ENCODE results near the gene ELAVL3. TPM values are rescaled to one million over a fixed set of nuclear protein-coding genes. Genes with fewer than 3 reads are reported as not detected.

ELAVL3 gene
- total and polyA plus RNA-seq, 2 donors (not counting 3 experiments of a cell fraction or from before 2014, with no cell fraction given): not detected

DNA sequence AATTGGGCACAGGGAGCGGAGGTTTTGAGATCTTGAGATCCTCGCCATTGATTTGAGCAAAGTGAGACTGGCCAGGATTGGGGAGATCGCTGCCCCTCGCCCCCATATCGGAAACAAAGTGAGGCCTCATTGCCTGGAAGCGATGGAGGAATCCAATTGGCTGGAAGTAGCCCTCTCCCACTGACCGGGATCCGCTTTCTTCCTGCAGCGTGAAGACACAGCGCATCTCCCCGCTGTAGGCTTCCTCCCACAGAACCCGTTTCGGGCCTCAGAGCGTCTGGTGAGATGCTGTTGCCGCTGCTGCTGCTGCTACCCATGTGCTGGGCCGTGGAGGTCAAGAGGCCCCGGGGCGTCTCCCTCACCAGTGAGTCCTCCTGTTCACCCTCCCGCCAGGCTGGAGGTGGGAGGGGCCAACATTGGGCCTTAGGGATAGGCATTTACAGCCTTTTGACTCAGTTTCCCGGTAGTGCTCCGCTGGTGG lies 45.0 kb downstream of the ELAVL3 start:
- H3K9me3 ChIP-seq (replicated peaks; ENCODE audit: control insufficient read depth, insufficient read depth, low read length): no peaks in the 10 kb centered on the region
- no peaks in the 10 kb centered on the region for H4K20me1 ChIP-seq (replicated peaks; ENCODE audit: control insufficient read depth, extremely low read depth, insufficient read depth, low read length)
- peaks cover 6 to 17% of the 10 kb centered on the region in 2 experiments for H3K36me3 ChIP-seq (ENCODE audit: control insufficient read depth in 2 of 2, extremely low read depth in 1 of 2, insufficient read depth in 2 of 2, low read length in 2 of 2)
- POLR2A ChIA-PET: no interaction called here
- H3K4me1 ChIP-seq (ENCODE audit: control insufficient read depth, extremely low read depth, insufficient read depth, low read length): peaks cover 12% of the 10 kb centered on the region
- H3K4me2 ChIP-seq (ENCODE audit: insufficient read depth, low read length): peak overlapping the region; percentile 75
- no peaks in the 10 kb centered on the region for H3K9me1 ChIP-seq (replicated peaks; ENCODE audit: control insufficient read depth, extremely low read depth, insufficient read depth, low read length)
- CTCF ChIA-PET: interaction anchor here (0.6 to 2.1 kb wide), 18 partner anchors 8 to 161 kb away, joined by 3 to 19 read pairs (median 5); partner anchors contain the start of genes EPOR and SWSAP1
- FAIRE-seq (no peak), DNase-seq (ENCODE audit: low read depth, low spot score) (no peak)
- BruUV-seq (replicated peaks): TSS peak; percentile 66
- dilution Hi-C loops (cut with MboI; ENCODE audit: extremely low pct_ligation_motif_present, low sequenced_read_pairs) (no loop called here), intact Hi-C loops (cut with micrococcal nuclease) (loop anchor here (1.0 to 5.0 kb wide), 4 partner anchors 46 to 151 kb away; partner anchors contain the start of genes CCDC159 and TMEM205)
- H3K27me3 ChIP-seq (ENCODE audit: control insufficient read depth in 2 of 2, insufficient read depth in 2 of 2, low read length in 2 of 2): no peaks in the 10 kb centered on the region
- TF ChIP-seq, protein P1, sequence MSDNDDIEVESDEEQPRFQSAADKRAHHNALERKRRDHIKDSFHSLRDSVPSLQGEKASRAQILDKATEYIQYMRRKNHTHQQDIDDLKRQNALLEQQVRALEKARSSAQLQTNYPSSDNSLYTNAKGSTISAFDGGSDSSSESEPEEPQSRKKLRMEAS (IDR thresholded peaks at IDR 0.05; ENCODE audit: insufficient read depth, insufficient read length): no peak
- TF ChIP-seq FOS (IDR thresholded peaks at IDR 0.05; ENCODE audit: borderline replicate concordance, insufficient read depth, low read length) (no peak), MYC (IDR thresholded peaks at IDR 0.05; ENCODE audit: low read depth, low read length) (no peak), JUN (IDR thresholded peaks at IDR 0.05; ENCODE audit: borderline replicate concordance, insufficient read depth, insufficient read length, low read depth) (no peak), POLR2A (IDR thresholded peaks at IDR 0.05; ENCODE audit: low read depth, low read length) (no peak), POLR2AphosphoS5 (IDR thresholded peaks at IDR 0.05; ENCODE audit: insufficient read depth, low read depth, low read length) (no peak), EZH2 (IDR thresholded peaks at IDR 0.05; ENCODE audit: borderline replicate concordance, low read depth, low read length, severe bottlenecking) (no peak), GATA2 (IDR thresholded peaks at IDR 0.05; ENCODE audit: insufficient read depth, insufficient read length, low read depth, low read length) (no peak)
- TF ChIP-seq, protein P2, sequence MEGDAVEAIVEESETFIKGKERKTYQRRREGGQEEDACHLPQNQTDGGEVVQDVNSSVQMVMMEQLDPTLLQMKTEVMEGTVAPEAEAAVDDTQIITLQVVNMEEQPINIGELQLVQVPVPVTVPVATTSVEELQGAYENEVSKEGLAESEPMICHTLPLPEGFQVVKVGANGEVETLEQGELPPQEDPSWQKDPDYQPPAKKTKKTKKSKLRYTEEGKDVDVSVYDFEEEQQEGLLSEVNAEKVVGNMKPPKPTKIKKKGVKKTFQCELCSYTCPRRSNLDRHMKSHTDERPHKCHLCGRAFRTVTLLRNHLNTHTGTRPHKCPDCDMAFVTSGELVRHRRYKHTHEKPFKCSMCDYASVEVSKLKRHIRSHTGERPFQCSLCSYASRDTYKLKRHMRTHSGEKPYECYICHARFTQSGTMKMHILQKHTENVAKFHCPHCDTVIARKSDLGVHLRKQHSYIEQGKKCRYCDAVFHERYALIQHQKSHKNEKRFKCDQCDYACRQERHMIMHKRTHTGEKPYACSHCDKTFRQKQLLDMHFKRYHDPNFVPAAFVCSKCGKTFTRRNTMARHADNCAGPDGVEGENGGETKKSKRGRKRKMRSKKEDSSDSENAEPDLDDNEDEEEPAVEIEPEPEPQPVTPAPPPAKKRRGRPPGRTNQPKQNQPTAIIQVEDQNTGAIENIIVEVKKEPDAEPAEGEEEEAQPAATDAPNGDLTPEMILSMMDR (IDR thresholded peaks at IDR 0.05; ENCODE audit: extremely low read depth in 1 of 2, insufficient read depth in 1 of 2, low read depth in 1 of 2, low read length in 2 of 2): no peak
- peak overlapping the region; percentile 90 for H3K9ac ChIP-seq (replicated peaks; ENCODE audit: extremely low read depth, insufficient read depth, low read length)
- peak overlapping the region; percentile 71 to 88 (median 82) for H3K4me3 ChIP-seq (replicated peaks in 1 of 3; ENCODE audit: insufficient read depth in 1 of 3, low read depth in 1 of 3, low read length in 3 of 3)
- H3K27ac ChIP-seq (ENCODE audit: insufficient read depth, low read depth, low read length): peak overlapping the region; percentile 88
- peak overlapping the region; percentile 75 for H2AFZ ChIP-seq (ENCODE audit: low read depth, low read length)
- peaks cover 16% of the 10 kb centered on the region for H3K79me2 ChIP-seq (ENCODE audit: control insufficient read depth, insufficient read depth, low read length)

All from endothelial cell of umbilical vein (primary cell).